Ectodermal cell (in vitro differentiated cells): Measurements from ENCODE around the gene TAF11L12. TPM values are rescaled to one million over a fixed set of nuclear protein-coding genes. Genes with fewer than 3 reads are reported as not detected.
"Not testable (repeated sequence)": the region's sequence is repeated elsewhere in the genome, so short reads cannot be mapped to it uniquely, and the experiment has no call there.

ENCODE experiments used
- H3K27ac ChIP-seq: 2 replicates; pipeline ENCODE4 v1.7.0; 2013; ENCODE audit warnings: mild to moderate bottlenecking, low read depth, low read length; ENCODE audit not compliant: insufficient read depth, poor library complexity, severe bottlenecking
- H3K27me3 ChIP-seq: 2 replicates; pipeline ENCODE4 v1.7.0; 2013; ENCODE audit warnings: mild to moderate bottlenecking, low read length; ENCODE audit not compliant: insufficient read depth, control insufficient read depth, poor library complexity, severe bottlenecking
- H3K36me3 ChIP-seq: one replicate; pipeline ENCODE4 v1.7.0; 2013; ENCODE audit warnings: low read length; ENCODE audit not compliant: control insufficient read depth, insufficient read depth
- H3K4me1 ChIP-seq: one replicate; pipeline ENCODE4 v1.7.0; 2013; ENCODE audit warnings: low read length; ENCODE audit not compliant: control insufficient read depth, insufficient read depth
- H3K4me3 ChIP-seq: 2 replicates; pipeline ENCODE4 v1.7.0; 2013; ENCODE audit warnings: low read depth, low read length, control low read depth; ENCODE audit not compliant: insufficient read depth
- H3K9me3 ChIP-seq: 2 replicates; pipeline ENCODE4 v1.7.0; 2013; ENCODE audit warnings: mild to moderate bottlenecking, low read length, moderate library complexity; ENCODE audit not compliant: control insufficient read depth
- WGBS, 2 experiments: methylation state at CpG; one replicate each; pipeline ENCODE4 v1.1.7; 2013; ENCODE audit warnings: missing lambda C conversion rate in 2 of 2; 5-methylcytosine and 5-hydroxymethylcytosine counted together
- polyA plus RNA-seq, 4 experiments: library from polyadenylated mRNA; stranded (reverse); fragments of 50-300 nt; gene quantifications; one replicate each; pipeline ENCODE4 v1.2.3, GENCODE V29; 2013

Gene TAF11L12
- polyA plus RNA-seq (2013, experiment 1 of 4), result not detected
- not detected for polyA plus RNA-seq (2013, experiment 2 of 4)
- not detected for polyA plus RNA-seq (2013, experiment 3 of 4)
- not detected for polyA plus RNA-seq (2013, experiment 4 of 4)

- H3K27ac ChIP-seq, H3K27me3 ChIP-seq: not testable (repeated sequence)
- WGBS, 2 experiments, result 95 to 100% methylated on average over 2 of the region's 2 CpGs
These were observed at the start of gene TAF11L12 for GRCh38 chr5:17610092-17610491. TAF11L12 (plus strand) TSS chr5:17610392.

GRCh38 chr5:17585658-17586057 lies 24.5 kb upstream of the TAF11L12 start, which contains the start of gene TAF11L7:
TAF11L7 (minus strand) TSS chr5:17585758.
- not testable (repeated sequence) for H3K36me3 ChIP-seq, H3K9me3 ChIP-seq, H3K27ac ChIP-seq, H3K4me1 ChIP-seq, H3K27me3 ChIP-seq, H3K4me3 ChIP-seq
- no CpG with 5 or more reads among the region's 16 CpGs for WGBS, 2 experiments

More at GRCh38 chr5:17610092-17610491, at the start of gene TAF11L12:
- not testable (repeated sequence) for H3K4me3 ChIP-seq, H3K9me3 ChIP-seq, H3K36me3 ChIP-seq, H3K4me1 ChIP-seq

GRCh38 chr5:17590860-17591259 lies 19.3 kb upstream of the TAF11L12 start, which contains the start of gene TAF11L8:
TAF11L8 (minus strand) TSS chr5:17590960.
- not testable (repeated sequence) for H3K27ac ChIP-seq, H3K4me1 ChIP-seq, H3K4me3 ChIP-seq, H3K9me3 ChIP-seq, H3K36me3 ChIP-seq, H3K27me3 ChIP-seq
- no CpG with 5 or more reads among the region's 16 CpGs for WGBS, 2 experiments

GRCh38 chr5:17594255-17594654 lies 15.9 kb upstream of the TAF11L12 start, which contains the start of gene TAF11L9:
TAF11L9 (minus strand) TSS chr5:17594394.
- H3K9me3 ChIP-seq, H3K27ac ChIP-seq, H3K27me3 ChIP-seq, H3K4me3 ChIP-seq, H3K36me3 ChIP-seq, H3K4me1 ChIP-seq: not testable (repeated sequence)
- WGBS, 2 experiments, result 100% methylated on average over 4 of the region's 15 CpGs; no CpG with 5 or more reads in 1 of the 2 experiments

- not testable (repeated sequence) for H3K27me3 ChIP-seq, H3K9me3 ChIP-seq, H3K4me1 ChIP-seq, H3K4me3 ChIP-seq, H3K27ac ChIP-seq, H3K36me3 ChIP-seq
- no CpG with 5 or more reads among the region's 15 CpGs for WGBS, 2 experiments
These were observed 12.5 kb upstream of the TAF11L12 start, which contains the start of gene TAF11L10 for GRCh38 chr5:17597728-17598127. TAF11L10 (minus strand) TSS chr5:17597828.

- not testable (repeated sequence) for H3K27ac ChIP-seq, H3K9me3 ChIP-seq, H3K27me3 ChIP-seq, H3K4me1 ChIP-seq, H3K36me3 ChIP-seq, H3K4me3 ChIP-seq
- 95 to 100% methylated on average over 4 to 6 of the region's 6 CpGs for WGBS, 2 experiments
These were observed 6.3 kb upstream of the TAF11L12 start, which contains the start of gene TAF11L11 for GRCh38 chr5:17603880-17604279. TAF11L11 (plus strand) TSS chr5:17604183.

- H3K4me1 ChIP-seq, result no peaks in the 10 kb centered on the region
- no peak overlapping the region for H3K27ac ChIP-seq
- no peak overlapping the region for H3K4me3 ChIP-seq
- no peaks in the 10 kb centered on the region for H3K9me3 ChIP-seq
- H3K36me3 ChIP-seq, result no peaks in the 10 kb centered on the region
- WGBS, 2 experiments, result 94 to 96% methylated on average over 14 of the region's 14 CpGs
- no peaks in the 10 kb centered on the region for H3K27me3 ChIP-seq
These were observed 5.2 kb upstream of the TAF11L12 start for GRCh38 chr5:17604951-17605350.

GRCh38 chr5:17607461-17607860 lies 2.7 kb upstream of the TAF11L12 start:
- H3K27ac ChIP-seq, H3K36me3 ChIP-seq: not testable (repeated sequence)
- WGBS, 2 experiments, result 77 to 100% methylated on average over 3 of the region's 4 CpGs

GRCh38 chr5:17614872-17615605 lies 4.8 kb downstream of the TAF11L12 start:
- H3K27ac ChIP-seq, result no peak overlapping the region
- H3K4me3 ChIP-seq, result no peak overlapping the region
- H3K27me3 ChIP-seq, result no peaks in the 10 kb centered on the region
- H3K36me3 ChIP-seq, result no peaks in the 10 kb centered on the region
- WGBS, 2 experiments, result 95% methylated on average over 17 of the region's 17 CpGs
- H3K9me3 ChIP-seq, result no peaks in the 10 kb centered on the region
- no peaks in the 10 kb centered on the region for H3K4me1 ChIP-seq

More at GRCh38 chr5:17607461-17607860, 2.7 kb upstream of the TAF11L12 start:
- not testable (repeated sequence) for H3K4me3 ChIP-seq, H3K9me3 ChIP-seq, H3K27me3 ChIP-seq, H3K4me1 ChIP-seq

- no peaks in the 10 kb centered on the region for H3K9me3 ChIP-seq
- 93 to 100% methylated on average over 3 of the region's 3 CpGs for WGBS, 2 experiments
- no peak overlapping the region for H3K27ac ChIP-seq
- no peaks in the 10 kb centered on the region for H3K36me3 ChIP-seq
- H3K4me1 ChIP-seq, result no peaks in the 10 kb centered on the region
- no peaks in the 10 kb centered on the region for H3K27me3 ChIP-seq
- no peak overlapping the region for H3K4me3 ChIP-seq
These were observed 9.2 kb downstream of the TAF11L12 start for GRCh38 chr5:17619354-17619753.
